NCI-H1092 (cell line): Measurements from ENCODE around the gene KRT36.

Experiments used
- DNase-seq: peaks from one replicate; lab custom pipeline; 2025; lab: John Stamatoyannopoulos, UW

The KRT36 gene

GRCh38 chr17:41439375-41439774 lies 50.3 kb downstream of the KRT36 start:
- no peak for DNase-seq

DNA sequence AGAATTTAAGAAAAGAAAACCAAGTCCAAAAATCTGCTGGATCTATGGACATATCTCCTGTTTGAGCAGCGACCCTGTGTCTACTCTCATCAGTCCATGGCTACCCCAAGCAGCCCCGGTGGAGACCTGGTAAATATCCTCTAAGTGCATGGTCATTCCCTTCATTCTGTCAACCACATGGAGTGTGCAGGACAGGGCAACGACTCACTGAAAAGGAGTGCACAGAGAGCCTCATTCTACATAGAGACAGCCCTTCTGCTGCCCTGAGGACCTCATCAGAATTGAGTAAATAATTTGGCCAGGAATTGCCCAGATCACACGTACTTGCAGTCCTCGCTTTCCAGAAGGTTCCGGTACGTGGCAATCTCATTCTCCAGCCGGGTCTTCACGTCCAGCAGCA lies 51.9 kb downstream of the KRT36 start:
- no peak for DNase-seq

GRCh38 chr17:41437254-41437653 lies 52.5 kb downstream of the KRT36 start:
- no peak for DNase-seq
